GM12873 (cell line): ENCODE measurements around the gene PPP2R2C.

ENCODE experiments used
- TF ChIP-seq, protein P1 (sequence below): IDR thresholded peaks from 2 replicates; pipeline ENCODE4 v1.5.1; 2012; ENCODE audit warnings: low read depth, mild to moderate bottlenecking, moderate library complexity, low read length, control low read depth; ENCODE audit not compliant: insufficient read depth; ENCODE audit errors: missing control alignments

PPP2R2C gene

GRCh38 chr4:6456450-6456849 is 16.0 kb downstream of the PPP2R2C start:
- TF ChIP-seq, protein P1, sequence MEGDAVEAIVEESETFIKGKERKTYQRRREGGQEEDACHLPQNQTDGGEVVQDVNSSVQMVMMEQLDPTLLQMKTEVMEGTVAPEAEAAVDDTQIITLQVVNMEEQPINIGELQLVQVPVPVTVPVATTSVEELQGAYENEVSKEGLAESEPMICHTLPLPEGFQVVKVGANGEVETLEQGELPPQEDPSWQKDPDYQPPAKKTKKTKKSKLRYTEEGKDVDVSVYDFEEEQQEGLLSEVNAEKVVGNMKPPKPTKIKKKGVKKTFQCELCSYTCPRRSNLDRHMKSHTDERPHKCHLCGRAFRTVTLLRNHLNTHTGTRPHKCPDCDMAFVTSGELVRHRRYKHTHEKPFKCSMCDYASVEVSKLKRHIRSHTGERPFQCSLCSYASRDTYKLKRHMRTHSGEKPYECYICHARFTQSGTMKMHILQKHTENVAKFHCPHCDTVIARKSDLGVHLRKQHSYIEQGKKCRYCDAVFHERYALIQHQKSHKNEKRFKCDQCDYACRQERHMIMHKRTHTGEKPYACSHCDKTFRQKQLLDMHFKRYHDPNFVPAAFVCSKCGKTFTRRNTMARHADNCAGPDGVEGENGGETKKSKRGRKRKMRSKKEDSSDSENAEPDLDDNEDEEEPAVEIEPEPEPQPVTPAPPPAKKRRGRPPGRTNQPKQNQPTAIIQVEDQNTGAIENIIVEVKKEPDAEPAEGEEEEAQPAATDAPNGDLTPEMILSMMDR, result no peak

DNA sequence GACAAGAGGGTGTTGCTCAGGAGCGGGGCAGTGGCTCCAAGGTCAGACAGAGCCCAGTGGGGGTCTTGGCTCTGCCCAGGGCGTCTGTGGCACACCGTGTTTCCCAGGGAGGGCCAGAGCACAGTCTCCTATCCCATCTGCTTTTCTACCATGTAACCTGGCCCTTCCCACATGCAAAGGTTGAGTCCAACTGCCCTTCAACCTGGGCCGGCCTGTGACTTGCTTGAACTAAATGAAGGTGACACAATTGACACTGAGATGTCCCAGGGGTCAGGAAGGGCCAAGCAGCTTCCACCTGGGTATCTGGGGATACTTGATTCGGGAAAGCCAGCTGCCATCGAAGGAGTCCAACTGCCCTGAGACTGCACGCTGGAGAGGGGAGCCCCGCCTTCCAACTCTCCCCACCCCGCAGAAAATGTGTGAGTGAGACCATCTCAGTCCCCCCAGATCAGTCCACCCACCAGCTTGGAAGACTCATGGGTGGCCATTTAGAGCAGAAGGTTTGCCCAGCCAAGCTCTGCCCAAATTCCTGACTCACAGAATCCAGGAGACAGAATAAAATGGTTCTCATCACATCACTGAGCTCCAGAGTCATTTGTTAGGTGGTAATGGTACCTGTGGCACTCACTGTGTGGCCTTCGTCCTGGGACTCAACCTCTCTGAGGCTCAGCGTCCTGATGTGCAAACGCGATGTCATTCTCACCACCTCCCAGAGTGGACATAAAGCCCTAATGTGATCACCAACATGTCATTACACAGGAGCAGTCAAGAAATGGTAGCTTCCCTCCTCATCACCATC is 18.1 kb downstream of the PPP2R2C start:
- TF ChIP-seq, protein P1, result no peak

GRCh38 chr4:6453688-6453990 is 18.8 kb downstream of the PPP2R2C start:
- TF ChIP-seq, protein P1, result no peak

DNA sequence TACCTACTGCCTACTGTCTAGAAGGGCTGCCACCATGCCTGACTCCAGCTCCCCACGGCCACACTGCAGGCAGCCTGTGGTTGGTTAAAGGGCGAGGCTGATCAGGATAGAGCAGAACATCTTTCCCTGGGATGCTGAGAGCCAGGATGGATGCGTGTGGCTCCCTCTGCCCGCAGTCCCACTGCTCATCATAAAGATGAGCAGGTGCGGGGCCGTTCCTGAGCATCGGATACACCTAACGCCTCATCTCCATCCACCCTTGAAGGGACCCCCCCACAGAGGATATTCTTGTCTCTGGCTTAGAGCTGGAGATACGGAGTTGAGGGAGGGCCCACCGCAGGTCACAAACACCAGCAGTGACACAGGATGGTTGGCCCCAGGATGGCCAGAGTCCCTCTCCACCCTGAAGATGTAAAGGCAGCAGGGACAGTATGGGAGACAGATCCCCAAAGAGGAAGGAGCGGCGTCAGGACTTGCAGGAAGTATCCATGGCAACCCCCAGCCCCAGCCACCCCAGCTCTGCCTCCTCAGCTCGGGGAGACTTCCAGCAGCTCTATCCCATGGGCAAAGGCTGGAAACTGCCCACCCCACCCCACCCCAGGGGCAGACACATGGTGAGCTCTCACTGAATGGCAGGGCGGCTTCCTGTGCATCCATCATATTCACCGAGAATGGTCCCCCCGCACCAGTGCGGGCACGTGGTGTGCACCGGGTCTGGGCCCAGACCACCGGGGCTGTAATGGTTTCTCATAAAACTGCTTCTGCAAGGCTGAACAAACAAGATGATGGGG is 19.3 kb downstream of the PPP2R2C start:
- TF ChIP-seq, protein P1, result no peak

DNA sequence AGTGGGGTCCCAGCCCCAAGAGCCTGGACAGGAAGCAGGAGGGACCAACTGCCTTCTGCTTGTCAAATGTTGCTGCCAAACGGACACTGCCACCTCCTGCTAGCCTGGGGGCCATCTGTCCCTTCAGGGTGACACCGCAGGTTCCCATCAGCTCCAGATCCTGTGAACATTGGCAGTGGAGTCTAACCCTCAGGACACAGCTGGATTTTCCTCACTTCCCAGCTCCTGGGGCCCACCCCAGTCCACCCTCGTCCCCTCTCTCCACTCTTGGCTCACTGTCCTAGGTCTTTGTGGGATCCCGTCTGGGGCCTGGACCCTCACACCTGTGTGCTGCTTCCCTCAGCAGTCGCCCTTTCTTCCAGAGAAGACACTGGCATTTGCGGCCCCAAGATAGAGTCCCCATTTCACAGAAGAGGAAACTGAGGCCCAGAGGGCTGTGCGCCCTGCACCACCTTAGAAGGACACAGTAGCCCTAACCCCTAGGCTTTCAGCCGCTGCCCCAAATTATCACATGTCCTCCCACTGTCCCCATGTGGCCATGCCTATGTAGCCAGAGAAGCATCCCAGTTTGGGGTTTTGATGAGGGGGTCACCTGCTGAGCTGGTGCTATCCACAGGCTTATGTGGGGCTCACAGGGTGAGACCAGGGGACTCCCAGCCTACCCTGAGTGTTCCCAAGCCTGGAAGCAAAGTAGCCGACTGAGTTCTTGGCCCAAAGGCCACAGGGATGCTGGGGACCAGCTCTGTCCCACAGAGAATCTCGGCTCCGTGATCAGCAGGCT is 20.1 kb downstream of the PPP2R2C start:
- TF ChIP-seq, protein P1, result no peak

DNA sequence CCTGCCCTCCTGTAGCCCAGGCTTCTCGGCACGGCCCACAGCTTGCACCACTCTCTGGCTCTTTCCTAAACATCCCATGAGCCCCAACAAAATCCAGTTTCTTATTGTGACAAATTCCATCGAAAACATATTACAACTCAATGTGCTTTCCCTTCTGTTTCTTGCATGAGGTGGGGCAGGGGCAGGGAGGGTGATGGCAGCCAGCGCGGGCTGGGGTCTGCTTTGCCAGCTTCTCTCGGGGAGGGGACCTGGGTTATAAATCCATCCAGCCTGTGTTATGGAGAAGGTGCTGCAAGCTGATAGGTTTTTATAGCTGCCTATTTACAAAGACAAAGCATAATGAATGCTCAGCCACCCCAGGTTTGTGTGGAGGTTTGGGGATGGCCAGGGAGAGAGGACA is 21.1 kb downstream of the PPP2R2C start:
- TF ChIP-seq, protein P1, result no peak

GRCh38 chr4:6450709-6451108 is 21.7 kb downstream of the PPP2R2C start:
- TF ChIP-seq, protein P1, result no peak
